CD4-positive, alpha-beta T cell treated with Interleukin-1 beta for 1 hour (primary cell): ENCODE data around the gene SAMD8.
"Not testable (repeated sequence)": the region's sequence is repeated elsewhere in the genome, so short reads cannot be mapped to it uniquely, and the experiment has no call there.

ENCODE experiments used
- DNase-seq, 2 donors: peaks; one replicate each; pipeline ENCODE4 v3.0.0-alpha.2; 2020 to 2022

SAMD8 gene

GRCh38 chr10:75086278-75086934 is 25.1 kb upstream of the SAMD8 start:
- no peak for DNase-seq

GRCh38 chr10:75088640-75089039 is 22.8 kb upstream of the SAMD8 start:
- no peak for DNase-seq

GRCh38 chr10:75089634-75090033 is 21.8 kb upstream of the SAMD8 start:
- no peak for DNase-seq

GRCh38 chr10:75091146-75091545 is 20.3 kb upstream of the SAMD8 start:
- DNase-seq, result no peak

GRCh38 chr10:75094465-75094864 is 17.0 kb upstream of the SAMD8 start:
- DNase-seq, result no peak

- no peak for DNase-seq
Measured at GRCh38 chr10:75095631-75096030, 15.8 kb upstream of the SAMD8 start.

- DNase-seq, result no peak
Measured at GRCh38 chr10:75096749-75097148, 14.7 kb upstream of the SAMD8 start.

- DNase-seq, result no peak
Measured at GRCh38 chr10:75097666-75098285, 13.7 kb upstream of the SAMD8 start.

- no peak for DNase-seq
Measured at GRCh38 chr10:75098902-75099673, 12.4 kb upstream of the SAMD8 start.

- peak; percentile 76 to 79 for DNase-seq
Measured at GRCh38 chr10:75099952-75100763, 11.3 kb upstream of the SAMD8 start.

- no peak for DNase-seq
Measured at GRCh38 chr10:75100764-75101291, 10.6 kb upstream of the SAMD8 start.

- no peak for DNase-seq
Measured at GRCh38 chr10:75101416-75102251, 9.8 kb upstream of the SAMD8 start.

- no peak for DNase-seq
Measured at GRCh38 chr10:75102830-75103673, 8.4 kb upstream of the SAMD8 start.

- DNase-seq, result peak in 1 of 2 donors; percentile 14
Measured at GRCh38 chr10:75103881-75104686, 7.4 kb upstream of the SAMD8 start.

- no peak for DNase-seq
Measured at GRCh38 chr10:75104842-75105241, 6.6 kb upstream of the SAMD8 start.

- no peak for DNase-seq
Measured at GRCh38 chr10:75105576-75106197, 5.8 kb upstream of the SAMD8 start.

GRCh38 chr10:75106242-75106641 is 5.2 kb upstream of the SAMD8 start:
- no peak for DNase-seq

GRCh38 chr10:75106891-75107290 is 4.6 kb upstream of the SAMD8 start:
- DNase-seq, result not testable (repeated sequence)
